Left forelimb (tissue), 1 donor: ENCODE results near the gene PARG.
"Not testable (repeated sequence)": the region's sequence is repeated elsewhere in the genome, so short reads cannot be mapped to it uniquely, and the experiment has no call there.

ENCODE experiments used
- DNase-seq: peaks from one replicate; pipeline ENCODE4 v3.0.0-alpha.2; 2018; ENCODE audit warnings: low spot score

The PARG gene

DNA sequence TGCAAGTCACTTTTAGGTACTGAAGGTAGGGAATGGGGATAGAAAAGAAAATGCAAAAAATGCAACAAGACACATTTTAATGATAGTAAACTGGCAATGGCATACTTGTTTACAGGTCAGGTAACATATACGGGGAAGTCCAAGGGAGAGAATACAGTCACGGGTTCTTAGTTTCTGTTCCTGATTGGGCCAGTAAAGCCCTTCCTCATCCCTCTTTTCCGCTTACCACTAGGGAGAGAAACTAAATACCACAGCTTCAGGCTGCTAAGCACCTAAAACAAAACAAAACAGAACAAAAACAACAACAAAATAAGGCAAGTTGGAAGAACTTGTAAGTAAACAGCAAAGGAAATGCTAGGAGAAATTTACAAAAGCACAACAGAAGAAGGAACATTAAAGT lies 114.5 kb downstream of the PARG start:
- DNase-seq: no peak

DNA sequence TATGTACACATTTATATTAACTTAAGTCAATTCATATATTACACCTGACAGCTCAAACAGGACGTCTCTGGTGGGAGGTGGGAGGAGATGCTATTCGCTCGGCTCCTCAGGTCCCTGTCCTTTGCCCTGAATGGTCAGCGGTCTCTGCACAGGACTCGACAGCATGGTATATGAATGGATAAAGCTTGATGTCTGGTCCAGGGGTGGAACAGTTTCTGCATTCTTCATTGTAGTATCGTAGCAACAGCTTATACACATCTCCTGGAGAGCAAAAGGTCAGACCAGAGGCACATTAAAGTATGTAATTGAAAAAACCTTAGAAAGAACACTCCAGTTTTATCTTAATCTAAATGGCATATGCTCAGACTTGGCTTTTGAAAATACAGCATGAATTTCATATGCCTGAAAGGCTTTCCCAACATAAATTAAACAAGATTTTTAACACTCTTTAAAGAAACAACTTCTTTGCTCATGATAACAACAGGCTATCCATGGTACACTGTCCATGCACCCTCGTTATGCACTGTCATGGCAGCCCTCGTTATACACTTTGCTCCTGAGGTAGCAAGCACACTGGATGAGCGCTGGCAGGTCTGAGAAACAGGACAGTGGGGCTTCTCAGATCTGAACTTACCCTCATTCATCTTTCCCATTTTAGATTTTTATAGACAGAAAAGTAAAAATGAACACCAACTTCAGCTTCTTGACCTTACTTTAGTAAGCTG lies 122.4 kb downstream of the PARG start:
- no peak for DNase-seq

DNA sequence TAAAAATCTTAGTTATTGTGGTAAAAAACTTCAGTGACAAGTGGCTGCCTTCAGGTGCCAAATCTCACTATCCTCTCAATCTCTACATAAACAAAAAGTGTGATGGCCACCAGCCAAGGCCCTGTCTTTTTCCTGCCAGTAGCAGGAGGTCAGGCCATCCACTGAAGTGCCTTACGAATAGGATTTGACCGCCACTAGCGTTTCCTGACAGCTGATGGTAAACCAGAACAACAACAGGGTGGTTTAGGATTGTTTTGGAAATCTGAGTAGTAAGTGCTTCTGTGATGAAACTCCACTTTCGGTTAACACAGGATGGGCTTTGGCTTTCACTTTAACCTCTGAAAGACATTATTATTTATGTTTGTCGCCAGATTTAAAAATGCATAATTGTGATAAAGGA lies 124.0 kb downstream of the PARG start:
- DNase-seq: no peak

DNA sequence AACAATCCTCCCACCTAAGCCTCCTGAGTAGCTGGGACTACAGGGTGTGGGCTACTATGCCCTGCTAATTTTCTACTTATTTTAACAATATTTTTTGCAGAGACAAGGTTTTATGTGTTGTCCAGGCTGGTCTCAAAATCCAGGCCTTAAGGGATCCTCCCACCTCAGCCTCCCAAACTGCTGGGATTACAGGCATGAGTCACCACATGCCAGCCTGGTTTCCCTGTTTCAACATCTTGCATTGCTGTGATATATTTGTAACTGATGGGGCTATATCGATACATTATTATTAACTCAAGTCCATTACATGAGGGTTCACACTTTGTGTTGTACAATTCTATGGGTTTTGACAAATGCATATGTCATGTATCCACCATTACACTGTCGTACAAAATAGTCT lies 137.8 kb downstream of the PARG start:
- DNase-seq: no peak

DNA sequence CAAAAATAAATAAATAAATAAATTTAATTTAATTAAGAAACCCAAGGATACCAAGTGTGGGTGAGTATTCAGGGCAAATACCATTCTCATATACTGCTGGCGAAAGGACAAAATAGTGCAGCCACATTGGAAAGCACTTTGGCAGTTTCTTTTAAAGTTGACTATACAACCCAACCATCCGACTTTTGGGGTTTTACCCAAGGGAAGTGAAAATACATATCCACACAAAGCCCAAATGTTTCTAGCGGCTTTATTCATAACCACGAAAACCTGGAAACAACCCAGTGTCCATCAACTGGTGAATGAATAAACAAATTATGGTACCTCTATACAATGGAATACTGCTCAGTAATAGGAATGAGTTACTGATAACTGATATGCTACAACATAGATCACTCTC lies 143.6 kb downstream of the PARG start:
- no peak for DNase-seq

DNA sequence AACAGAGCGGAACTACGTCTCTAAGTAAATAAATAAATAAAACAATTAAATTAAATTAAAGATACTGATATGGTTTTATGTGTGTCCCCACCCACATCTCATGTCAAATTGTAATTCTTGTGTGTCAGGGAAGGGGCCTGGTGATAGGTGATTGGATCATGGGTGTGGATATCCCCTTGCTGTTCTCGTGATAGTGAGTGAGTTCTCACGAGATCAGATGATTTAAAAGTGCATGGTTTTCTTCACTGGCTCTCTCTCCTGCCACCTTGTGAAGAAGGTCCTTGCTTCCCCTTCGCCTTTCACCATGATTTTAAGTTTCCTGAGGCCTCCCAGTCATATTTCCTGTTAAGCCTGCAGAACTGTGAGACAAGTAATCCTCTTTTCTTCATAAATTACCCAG lies 150.7 kb downstream of the PARG start:
- DNase-seq: no peak

DNA sequence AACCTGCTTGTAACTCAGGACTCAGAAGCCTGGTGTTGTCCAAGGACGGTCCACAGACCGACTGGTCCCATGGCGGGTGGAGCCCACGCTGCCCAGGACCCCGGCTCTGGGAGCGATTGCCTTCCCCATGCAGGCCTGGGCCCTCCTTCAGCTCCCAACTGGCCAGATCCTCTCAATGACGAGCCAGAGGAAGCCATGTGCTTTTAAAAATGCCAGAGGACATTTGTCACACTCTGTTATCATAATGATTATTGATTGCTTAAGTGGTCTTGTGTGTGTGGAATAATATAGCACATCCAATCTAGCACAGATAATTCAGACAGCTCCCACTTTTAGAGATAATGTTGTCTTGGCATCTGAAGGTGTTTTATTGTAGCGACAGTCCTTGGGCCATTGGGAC lies 157.1 kb downstream of the PARG start:
- no peak for DNase-seq

DNA sequence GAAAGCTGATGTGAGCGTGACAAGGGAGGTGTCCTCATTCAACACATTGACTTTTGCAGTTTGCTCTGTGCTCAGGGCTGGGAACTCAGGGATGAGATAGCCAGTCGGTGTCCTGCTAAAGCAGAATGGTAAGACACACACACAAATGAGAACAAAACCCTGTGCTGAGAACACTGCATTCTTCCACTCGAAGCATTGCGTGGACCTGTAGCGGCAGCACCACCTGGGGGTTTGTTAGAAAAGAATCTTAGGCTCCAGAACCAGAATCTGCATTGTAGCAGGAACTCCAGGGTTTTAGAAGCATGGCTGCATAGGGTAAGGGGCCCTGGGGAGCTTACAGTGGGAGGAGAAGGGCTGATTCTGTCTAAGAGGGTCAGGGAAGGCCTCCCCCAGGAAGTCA lies 158.2 kb downstream of the PARG start:
- no peak for DNase-seq

DNA sequence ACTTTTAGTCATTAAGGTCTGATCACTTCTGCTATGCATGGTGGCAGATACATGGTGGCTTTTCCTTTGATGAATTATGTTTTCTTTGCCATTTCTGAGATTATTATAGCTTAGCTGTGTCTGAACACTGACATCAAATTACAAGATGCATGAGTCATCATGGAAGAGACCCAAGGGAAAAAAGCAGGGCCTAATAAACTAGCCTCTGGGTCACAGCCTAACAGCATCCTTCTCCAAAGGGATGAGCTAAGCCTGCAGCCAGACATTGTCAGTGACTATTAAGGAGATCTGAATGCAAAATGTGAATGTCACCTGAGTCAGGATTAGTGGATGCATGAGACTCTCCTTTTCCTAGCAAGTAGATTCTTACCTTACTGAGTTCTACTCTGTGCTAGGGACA lies 160.6 kb downstream of the PARG start:
- DNase-seq: no peak

DNA sequence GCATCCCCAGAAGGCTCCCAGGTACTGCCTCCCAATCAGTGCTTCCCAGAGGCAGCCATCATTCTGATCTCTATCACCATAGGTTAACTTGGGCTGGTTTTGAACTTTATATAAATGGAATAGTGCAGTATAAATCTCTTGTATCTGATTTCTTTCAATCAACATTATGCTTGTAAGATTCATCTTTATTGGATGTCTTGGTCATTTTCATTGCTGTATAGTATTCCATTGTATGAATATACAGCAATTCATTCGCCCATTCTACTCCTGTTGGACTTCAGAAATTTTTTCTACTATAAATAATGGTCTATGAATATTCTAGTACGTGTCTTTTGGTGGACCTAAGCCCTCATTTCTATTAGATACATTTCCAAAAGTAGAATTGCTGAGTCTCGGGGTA lies 163.6 kb downstream of the PARG start:
- no peak for DNase-seq

DNA sequence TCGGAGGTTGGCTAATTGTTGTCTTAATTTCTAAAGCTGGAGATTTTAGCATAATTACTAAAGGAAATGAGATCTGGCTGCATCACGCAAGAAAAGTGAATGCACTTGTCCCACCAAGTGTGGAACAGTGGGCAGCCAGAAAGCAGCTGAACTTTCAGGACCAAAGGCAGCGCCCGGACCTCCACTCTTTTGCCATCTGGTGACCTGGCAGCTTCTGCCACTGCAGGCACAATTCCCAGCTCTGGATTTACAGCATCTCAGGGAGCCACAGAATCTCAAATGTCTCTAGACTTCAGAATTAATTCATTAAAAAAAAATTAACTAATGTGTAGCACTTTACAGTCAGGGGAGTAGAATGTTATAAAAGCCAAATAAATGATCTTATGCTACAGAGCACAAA lies 165.0 kb downstream of the PARG start:
- DNase-seq: no peak

DNA sequence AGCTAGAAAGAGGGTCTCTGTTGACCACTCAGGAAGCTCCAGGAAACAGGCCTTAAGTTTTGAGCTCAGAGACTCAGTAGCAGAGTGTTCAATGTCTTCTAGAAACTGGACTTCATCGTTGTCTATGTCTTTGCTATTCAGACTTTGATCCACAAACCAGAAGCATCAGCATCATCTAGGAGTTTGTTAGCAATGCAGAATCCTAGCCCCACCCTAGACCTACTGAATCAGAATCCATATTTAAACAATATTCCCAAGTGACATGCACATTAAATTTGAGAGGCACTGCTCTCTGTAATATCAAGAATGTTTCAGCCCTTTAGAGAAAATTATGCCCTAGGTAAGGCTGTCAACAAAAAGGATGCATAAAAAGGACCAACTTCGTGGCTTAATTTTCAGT lies 166.8 kb downstream of the PARG start:
- no peak for DNase-seq

DNA sequence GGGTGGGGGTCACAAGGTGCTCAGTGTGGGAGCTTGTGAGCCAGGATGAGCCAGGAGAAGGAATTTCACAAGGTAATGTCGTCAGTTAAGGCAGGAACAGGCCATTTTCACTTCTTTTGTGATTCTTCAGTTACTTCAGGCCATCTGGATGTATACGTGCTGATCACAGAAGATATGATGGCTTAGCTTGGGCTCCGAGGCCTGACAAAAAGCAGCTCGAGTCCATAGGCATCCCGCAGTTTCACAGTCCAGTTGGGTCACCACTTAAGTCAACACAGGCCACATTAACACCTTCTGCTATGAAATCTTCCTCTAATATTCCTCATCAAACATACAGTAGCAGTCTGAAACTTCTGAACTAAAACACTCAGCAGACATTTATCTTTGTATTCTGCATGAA lies 168.9 kb downstream of the PARG start:
- DNase-seq: not testable (repeated sequence)

DNA sequence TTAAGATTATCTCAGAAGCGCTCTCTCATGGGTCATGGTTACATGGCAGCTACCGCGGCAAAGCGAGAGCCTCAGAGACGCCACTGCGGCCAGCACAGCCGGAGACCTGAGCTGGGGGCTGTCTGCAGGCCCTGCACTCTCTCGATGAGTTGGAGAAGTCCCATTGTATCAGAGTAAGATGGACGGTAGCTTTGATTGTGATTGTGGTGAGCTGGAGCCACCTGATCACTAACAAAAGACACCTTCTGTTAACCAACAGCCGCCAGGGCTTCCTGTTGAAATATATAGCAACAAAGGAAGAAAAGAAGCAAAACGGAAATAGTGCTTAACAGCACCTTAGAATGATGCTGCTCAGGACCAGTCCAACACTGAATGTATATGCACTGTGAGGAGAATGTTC lies 170.8 kb downstream of the PARG start:
- not testable (repeated sequence) for DNase-seq

DNA sequence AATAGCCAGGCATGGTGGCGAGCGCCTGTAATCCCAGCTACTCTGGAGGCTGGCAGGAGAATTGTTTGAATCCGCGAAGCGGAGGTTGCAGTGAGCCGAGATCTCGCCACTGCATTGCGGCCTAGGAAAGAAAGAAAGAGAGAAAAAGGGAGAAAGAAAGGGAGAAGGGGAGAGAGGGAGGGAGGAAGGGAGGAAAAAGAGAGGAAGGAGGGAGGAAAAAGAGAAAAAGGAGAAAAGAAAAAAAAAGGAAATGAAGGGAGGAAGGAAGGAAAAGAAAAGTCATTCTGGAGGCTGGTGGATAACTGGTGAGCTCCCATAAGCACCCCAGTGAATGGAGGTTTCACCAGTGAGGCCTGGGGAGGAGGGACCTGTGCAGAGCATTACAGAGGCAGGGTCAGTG lies 172.1 kb downstream of the PARG start:
- DNase-seq: no peak

DNA sequence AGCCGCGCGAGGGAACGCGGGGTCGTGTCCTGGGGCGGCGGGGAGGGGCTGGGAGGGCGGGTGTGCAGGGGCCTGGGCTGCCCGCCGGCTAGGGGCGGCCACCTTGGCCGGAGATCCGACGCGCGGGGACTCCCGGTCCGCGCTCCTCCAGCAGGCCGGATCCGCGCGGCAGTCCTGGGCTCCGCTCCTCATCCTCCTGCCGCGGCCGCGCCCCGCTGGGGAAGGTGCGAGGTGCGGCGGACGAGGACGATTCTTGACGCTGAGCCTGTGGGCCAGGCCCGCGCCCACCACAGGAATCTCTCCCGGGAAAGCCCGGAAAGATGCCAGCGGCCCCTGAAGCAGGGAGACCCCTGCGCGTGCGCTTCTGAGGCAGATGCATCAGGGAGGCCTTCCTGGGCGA lies 173.1 kb downstream of the PARG start:
- no peak for DNase-seq

DNA sequence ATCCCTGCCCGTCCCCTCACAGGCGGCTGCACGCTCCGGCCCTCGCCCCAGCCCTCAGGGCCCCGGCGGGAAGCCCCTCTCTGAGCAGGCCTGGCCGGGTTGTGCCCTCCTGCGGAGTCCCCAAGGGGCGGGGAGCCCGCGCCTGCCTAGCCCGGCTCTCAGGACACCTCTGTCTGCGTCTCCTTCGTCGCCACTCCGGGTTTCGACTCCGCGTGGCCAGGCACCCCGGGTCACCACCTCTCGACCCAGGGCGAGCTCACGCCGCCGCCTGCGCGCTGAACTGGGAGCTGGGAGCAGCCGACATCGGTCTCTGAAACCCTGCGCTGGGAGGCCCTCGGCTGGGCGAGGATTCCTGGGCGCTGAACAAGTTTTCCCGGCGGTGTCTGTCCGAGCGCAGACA lies 173.5 kb downstream of the PARG start:
- DNase-seq: no peak
